Heart left ventricle (tissue), 13 donors: ENCODE measurements around the gene TMEM120B.

Source experiments
- POLR2A ChIP-seq, 2 donors: fragments of 450-650 bp; IDR thresholded peaks; one replicate each; pipeline ENCODE4 v1.6.1; 2017; ENCODE audit warnings: antibody characterized with exemption in 2 of 2, mild to moderate bottlenecking in 2 of 2, moderate library complexity in 2 of 2
- TF ChIP-seq, protein P1 (sequence below), 12 donors: fragments of 200-600 bp; sonication (generic) in 4 of 12; IDR thresholded peaks; one replicate each; pipeline versions ENCODE4 v1.5.0 to v1.8.0; 2018 to 2022; ENCODE audit warnings: antibody characterized with exemption in 12 of 12, mild to moderate bottlenecking in 5 of 12
- donor health status: ischemic (EF 13 %, LVEDD 7.1; RV severe dilation, severe dysfunction).
- donor health status: DM: no; HTN: yes; CAD: no.
- donor health status: DM: no; HTN: no; CAD: no.
- donor health status: ischemic (EF 25% LVEDD 6.9; RV normal size, moderate dysfunction).
- donor health status: ischemic (EF 25% LVEDD 5.7; RV mildly dilated, moderate dysfunction).
- donor health status: ischemic (EF 35%, LVEDD 5.7; RV mildly dilated, moderate dysfunction).
- donor health status: nonischemic (EF 11% LVEDD 7.7; RV severe dilation, severe dysfunction).
- donor health status: DM: yes; HTN: yes; CAD: no.
- donor health status: PGD.
- donor health status: ischemic (EF 29% LVEDD 5.4; RV normal size, mild dysfunction).
- donor health status: nonischemic (EF 23%, LVEDD 6.1; RV moderate dilation, normal function).

DNA sequence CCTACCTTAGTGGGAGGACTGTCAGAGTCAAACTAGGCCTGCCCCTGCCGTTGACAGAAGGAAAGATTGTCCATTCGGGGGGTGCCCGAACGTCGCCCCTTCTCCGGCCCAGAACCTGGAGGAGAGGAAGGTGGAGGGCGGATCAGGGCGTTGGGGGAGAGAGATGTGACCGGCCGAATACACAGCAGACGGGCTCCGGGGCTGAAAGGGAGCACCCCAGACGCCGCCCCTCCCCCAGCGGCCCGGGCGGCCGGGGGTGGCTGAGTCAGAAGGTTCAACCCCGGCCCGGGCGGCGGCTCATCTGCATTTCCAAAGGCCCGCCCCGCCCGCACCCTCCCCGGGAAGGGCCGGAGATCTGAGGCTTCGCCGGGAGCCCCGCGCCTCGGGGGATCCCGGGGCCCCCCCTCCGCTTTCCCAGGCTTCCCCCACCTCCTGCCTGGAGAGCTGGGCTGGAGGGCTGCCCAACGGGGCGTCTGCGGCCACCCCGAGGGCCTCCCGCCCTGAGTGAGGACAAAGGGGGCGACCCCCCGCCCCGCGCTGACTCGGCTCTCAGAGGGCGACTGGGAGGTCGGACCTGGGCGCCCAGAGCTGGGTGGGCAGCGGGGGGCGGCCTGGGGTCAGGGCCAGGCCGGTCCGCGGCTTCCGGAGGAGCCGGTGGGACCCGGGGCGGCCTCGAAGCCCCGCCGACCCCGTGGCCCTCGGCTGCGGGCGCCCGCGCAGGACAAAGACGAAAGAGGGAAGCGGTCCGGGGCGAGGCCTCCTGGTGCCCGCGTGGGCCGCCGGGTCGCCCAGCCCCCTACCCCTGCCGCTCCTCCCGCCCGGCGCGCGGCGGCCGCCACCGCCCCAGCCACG, 87.5 kb downstream of the TMEM120B start:
- TF ChIP-seq, protein P1, sequence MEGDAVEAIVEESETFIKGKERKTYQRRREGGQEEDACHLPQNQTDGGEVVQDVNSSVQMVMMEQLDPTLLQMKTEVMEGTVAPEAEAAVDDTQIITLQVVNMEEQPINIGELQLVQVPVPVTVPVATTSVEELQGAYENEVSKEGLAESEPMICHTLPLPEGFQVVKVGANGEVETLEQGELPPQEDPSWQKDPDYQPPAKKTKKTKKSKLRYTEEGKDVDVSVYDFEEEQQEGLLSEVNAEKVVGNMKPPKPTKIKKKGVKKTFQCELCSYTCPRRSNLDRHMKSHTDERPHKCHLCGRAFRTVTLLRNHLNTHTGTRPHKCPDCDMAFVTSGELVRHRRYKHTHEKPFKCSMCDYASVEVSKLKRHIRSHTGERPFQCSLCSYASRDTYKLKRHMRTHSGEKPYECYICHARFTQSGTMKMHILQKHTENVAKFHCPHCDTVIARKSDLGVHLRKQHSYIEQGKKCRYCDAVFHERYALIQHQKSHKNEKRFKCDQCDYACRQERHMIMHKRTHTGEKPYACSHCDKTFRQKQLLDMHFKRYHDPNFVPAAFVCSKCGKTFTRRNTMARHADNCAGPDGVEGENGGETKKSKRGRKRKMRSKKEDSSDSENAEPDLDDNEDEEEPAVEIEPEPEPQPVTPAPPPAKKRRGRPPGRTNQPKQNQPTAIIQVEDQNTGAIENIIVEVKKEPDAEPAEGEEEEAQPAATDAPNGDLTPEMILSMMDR (IDR thresholded peaks at IDR 0.05) = no peak
- peak; percentile 13 to 84 for TF ChIP-seq POLR2A (IDR thresholded peaks at IDR 0.05)
